GM10266 (cell line): ENCODE data around the gene ANXA11.

ENCODE experiments used
- DNase-seq: peaks from one replicate; pipeline ENCODE4 v3.0.0; 2012; ENCODE audit errors: extremely low spot score
- TF ChIP-seq, protein P1 (sequence below): IDR thresholded peaks from 2 replicates; pipeline ENCODE4 v1.5.1; 2012; ENCODE audit warnings: mild to moderate bottlenecking, low read depth; ENCODE audit not compliant: control insufficient read depth, insufficient read depth; ENCODE audit errors: missing control alignments

Gene ANXA11

DNA sequence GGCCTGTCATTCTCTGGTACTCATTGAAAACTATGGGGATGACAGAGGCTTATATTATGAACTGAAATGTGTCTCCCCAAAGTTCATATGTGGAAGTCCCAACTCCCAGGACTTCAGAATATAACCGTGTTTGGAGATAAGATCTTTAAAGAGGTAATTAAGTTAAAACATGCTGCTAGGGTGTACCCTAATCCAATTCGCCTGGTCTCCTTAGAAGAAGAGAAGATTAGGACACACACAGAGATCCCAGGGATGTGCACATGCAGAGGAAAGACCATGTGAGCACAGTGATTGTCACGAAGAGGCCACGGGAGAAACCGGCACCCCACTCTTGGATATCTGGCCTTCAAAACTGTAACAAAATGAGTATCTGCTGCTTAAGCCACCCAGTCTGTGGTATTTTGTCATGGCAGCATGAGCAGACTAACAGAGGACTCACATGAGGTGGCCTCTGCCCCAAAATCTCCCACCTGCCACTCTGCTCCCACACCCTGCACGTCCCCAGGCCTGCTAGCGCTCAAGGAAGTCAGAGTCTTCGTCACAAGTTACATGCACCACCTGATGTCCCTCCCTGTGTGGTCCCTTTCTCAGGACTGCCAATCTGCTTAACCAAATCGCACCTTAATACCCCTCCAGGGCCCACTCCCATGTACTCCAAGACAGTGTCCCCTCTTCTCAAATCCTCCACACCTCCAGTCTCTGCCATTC, 46.0 kb downstream of the ANXA11 start:
- no peak for DNase-seq
- TF ChIP-seq, protein P1, sequence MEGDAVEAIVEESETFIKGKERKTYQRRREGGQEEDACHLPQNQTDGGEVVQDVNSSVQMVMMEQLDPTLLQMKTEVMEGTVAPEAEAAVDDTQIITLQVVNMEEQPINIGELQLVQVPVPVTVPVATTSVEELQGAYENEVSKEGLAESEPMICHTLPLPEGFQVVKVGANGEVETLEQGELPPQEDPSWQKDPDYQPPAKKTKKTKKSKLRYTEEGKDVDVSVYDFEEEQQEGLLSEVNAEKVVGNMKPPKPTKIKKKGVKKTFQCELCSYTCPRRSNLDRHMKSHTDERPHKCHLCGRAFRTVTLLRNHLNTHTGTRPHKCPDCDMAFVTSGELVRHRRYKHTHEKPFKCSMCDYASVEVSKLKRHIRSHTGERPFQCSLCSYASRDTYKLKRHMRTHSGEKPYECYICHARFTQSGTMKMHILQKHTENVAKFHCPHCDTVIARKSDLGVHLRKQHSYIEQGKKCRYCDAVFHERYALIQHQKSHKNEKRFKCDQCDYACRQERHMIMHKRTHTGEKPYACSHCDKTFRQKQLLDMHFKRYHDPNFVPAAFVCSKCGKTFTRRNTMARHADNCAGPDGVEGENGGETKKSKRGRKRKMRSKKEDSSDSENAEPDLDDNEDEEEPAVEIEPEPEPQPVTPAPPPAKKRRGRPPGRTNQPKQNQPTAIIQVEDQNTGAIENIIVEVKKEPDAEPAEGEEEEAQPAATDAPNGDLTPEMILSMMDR, result no peak

DNA sequence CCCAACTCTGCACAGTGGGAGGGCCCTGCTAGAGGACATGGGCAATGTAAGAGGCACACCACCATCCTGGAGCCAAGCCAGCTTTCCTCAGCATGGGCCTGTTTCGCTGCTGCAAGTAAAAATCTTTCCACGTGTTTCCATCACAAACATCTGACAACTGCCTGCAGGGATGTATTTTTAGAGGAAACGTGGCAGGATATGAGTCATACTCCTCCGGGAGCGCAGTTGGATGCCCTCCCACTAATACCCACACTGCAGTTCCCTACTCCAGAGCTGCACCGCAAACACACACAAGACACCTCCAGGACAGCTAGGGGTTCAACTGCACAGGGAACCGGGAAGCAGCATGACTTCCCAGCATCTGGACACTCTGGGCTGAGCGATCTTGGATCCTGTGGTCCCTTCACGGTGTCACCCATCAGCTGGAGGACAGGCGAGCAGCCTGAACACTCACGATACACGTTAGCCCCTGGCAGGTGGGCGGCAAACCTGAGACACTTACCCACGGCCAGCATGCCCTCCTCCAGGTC, 46.7 kb downstream of the ANXA11 start:
- TF ChIP-seq, protein P1, result no peak
- DNase-seq, result no peak

DNA sequence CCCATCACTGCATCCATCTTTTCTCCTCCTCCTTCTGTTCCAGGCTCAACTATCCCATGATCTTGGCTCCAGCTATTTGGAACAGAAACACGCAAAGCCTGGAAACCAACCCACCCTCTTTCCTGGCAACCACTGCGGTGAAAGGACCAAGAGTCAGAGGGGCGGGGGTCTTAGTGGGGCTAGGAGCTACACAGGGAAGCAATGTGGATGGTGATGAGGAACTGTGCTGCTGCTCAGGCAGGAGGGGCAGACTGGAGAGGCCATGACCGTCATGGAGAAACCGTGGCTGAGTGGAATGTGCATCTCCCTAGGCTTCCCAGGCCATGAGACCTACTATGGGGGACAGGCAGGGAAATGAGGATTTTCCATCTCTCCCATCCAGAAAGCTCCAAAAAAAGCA, 47.2 kb downstream of the ANXA11 start:
- no peak for DNase-seq
- TF ChIP-seq, protein P1, result no peak

DNA sequence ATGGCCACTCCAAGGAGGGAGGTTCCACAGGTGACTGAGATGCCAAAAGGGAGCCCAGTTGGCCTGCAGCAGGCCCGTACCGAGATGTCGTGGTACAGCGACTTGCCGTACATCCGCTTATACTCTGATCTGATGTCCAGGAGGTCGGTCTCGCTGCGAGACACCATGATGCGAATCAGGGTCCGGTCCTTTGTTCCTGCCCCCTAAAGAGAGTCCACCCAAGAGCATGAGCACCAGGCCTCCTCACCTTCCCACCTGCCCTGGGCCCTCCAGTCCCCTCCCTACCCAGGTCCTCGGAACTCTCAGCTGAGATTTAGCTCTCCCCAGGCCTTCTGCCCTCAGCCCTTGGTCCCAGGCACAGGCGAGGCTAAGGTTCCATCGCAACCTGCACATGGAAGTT, 47.8 kb downstream of the ANXA11 start:
- no peak for DNase-seq
- TF ChIP-seq, protein P1, result no peak

DNA sequence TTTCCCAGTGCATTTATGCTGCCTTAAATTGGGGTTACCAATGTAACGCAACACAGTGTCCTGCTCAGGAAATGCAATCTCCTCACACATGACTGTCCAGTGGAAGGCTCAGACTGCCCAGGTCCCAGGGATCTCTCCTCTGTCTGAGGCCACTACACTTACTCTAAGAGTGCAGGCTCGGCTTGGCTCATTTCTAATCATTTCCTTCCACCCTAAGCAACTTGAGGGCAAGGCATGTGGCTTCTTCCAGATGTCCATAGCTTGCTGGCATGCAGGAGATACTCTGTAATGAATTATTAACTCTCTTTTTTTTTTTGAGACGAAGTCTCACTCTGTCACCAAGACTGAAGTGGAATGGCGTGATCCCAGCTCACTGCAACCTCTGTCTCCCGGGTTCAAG, 49.1 kb downstream of the ANXA11 start:
- TF ChIP-seq, protein P1, result no peak

DNA sequence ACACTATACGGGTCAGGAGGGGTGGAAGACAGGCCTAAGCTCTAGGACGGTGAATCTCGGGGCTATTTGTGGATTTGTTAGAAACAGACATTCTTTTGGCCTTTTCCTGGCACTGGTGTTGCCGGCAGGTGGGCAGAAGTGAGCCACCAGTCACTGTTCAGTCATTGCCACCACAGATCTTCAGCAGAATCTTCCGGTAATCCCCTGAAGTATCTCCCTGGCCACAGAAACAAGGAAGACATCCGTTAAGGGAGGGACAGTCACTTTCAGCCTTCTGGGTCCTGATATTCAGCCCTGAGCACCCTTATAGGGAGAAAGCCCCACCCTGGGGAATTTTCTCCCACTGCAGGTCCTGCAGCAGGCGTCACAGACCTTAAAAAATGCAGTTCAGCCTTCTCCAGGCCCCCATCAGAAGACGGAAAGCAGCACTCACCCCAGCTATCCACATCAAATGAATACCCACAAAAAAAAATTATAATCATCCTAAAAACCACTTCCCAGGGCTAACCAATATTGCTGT, 49.6 kb downstream of the ANXA11 start:
- TF ChIP-seq, protein P1, result no peak

More for the DNA sequence above, 49.1 kb downstream of the ANXA11 start:
- no peak for DNase-seq

More for the DNA sequence above, 49.6 kb downstream of the ANXA11 start:
- DNase-seq, result no peak
